Measurements from ENCODE around the gene URB1.

DNA sequence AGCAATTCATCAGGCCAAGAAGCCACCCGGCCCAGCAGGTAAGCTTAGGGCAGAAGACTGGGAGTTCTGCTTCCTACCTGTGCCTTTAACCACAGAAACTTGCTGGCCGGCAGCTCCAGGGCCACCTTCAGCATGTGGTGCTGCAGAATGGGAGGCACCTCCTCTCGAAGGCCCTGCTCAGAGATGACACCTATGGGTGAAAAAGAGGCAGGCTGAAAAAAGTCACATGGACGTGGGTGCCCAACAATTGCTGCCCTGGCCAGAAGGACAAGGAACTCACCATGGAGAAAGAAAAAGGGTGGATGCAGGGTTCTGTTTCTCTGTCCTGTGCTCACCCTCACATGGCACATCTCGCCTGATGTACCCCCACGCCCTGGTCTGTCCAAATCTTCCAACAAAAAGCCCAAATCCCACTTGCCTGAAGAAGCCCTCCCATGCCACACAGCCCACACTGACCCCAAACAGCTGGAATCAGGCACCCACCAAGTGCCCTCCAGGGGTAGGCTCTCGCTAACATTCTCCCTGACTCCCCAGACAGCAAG is 33.0 kb downstream of the URB1 start:
- TF ChIP-seq SIN3A (IDR thresholded peaks at IDR 0.05; ENCODE audit: borderline replicate concordance, insufficient read depth, low read length), result no peak
- TF ChIP-seq TAF1 (IDR thresholded peaks at IDR 0.05; ENCODE audit: borderline replicate concordance, insufficient read depth, low read length), result no peak
- no peak for TF ChIP-seq FOXP2 (optimal IDR thresholded peaks at IDR 0.05; ENCODE audit: borderline replicate concordance, extremely low read depth, extremely low read length, insufficient read depth)
- TF ChIP-seq, protein P1, sequence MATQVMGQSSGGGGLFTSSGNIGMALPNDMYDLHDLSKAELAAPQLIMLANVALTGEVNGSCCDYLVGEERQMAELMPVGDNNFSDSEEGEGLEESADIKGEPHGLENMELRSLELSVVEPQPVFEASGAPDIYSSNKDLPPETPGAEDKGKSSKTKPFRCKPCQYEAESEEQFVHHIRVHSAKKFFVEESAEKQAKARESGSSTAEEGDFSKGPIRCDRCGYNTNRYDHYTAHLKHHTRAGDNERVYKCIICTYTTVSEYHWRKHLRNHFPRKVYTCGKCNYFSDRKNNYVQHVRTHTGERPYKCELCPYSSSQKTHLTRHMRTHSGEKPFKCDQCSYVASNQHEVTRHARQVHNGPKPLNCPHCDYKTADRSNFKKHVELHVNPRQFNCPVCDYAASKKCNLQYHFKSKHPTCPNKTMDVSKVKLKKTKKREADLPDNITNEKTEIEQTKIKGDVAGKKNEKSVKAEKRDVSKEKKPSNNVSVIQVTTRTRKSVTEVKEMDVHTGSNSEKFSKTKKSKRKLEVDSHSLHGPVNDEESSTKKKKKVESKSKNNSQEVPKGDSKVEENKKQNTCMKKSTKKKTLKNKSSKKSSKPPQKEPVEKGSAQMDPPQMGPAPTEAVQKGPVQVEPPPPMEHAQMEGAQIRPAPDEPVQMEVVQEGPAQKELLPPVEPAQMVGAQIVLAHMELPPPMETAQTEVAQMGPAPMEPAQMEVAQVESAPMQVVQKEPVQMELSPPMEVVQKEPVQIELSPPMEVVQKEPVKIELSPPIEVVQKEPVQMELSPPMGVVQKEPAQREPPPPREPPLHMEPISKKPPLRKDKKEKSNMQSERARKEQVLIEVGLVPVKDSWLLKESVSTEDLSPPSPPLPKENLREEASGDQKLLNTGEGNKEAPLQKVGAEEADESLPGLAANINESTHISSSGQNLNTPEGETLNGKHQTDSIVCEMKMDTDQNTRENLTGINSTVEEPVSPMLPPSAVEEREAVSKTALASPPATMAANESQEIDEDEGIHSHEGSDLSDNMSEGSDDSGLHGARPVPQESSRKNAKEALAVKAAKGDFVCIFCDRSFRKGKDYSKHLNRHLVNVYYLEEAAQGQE (IDR thresholded peaks at IDR 0.05; ENCODE audit: insufficient read depth in 1 of 2, low read depth in 2 of 2, low read length in 2 of 2), result no peak
- TF ChIP-seq POLR2AphosphoS5 (IDR thresholded peaks at IDR 0.05; ENCODE audit: low read depth, low read length), result no peak
